Endometrial microvascular endothelial cells (primary cell): ENCODE measurements around the gene ABHD16B. TPM values are rescaled to one million over a fixed set of nuclear protein-coding genes. Genes with fewer than 3 reads are reported as not detected.

Experiments
- in situ Hi-C: cut with HindIII; loops from 2 replicates; pipeline ENCODE4 v1.10.0; 2017; ENCODE audit warnings: low sequenced_read_pairs, low pct_unique_long_range_greater_than_20kb; ENCODE audit errors: inconsistent ontology term
- total RNA-seq: library from RNA; depleted of rRNA; stranded (reverse); fragments of >200 nt; gene quantifications from one replicate; pipeline ENCODE4 v1.2.3, GENCODE V29; 2015; ENCODE audit errors: inconsistent ontology term

Gene ABHD16B
- total RNA-seq = not detected

GRCh38 chr20:63861365-63861934, at the start of gene ABHD16B:
Gene ABHD16B, plus strand, starts transcription at chr20:63861498. Its CDS starts 43 bp downstream, at chr20:63861541.
- in situ Hi-C loops = no loop called here

- in situ Hi-C loops = no loop called here
Measured at GRCh38 chr20:63814891-63815614, 46.2 kb upstream of the ABHD16B start.

DNA sequence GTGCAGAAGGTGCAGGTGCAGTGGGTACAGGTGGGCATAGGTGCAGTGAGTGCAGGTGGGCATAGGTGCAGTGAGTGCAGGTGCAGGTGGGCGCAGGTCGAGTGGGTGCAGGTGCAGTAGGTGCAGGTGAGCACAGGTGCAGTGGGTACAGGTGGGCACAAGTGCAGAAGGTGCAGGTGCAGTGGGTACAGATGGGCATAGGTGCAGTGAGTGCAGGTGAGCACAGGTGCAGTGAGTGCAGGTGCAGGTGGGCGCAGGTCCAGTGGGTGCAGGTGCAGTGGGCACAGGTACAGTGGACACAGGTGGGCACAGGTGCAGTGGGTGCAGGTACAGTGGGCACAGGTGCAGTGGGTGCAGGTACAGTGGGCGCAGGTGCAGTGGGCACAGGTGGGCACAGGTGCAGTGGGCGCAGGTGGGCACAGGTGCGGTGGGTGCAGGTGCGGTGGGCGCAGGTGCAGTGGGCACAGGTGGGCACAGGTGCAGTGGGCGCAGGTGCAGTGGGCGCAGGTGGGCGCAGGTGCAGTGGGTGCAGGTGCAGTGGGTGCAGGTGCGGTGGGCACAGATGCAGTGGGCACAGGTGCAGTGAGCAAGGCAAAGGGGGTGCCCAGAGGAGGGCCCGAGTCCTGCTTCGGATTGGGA, 45.6 kb upstream of the ABHD16B start:
- in situ Hi-C loops = no loop called here

- in situ Hi-C loops = no loop called here
Measured at GRCh38 chr20:63819224-63819921, 41.9 kb upstream of the ABHD16B start.

GRCh38 chr20:63821811-63822210, 39.5 kb upstream of the ABHD16B start:
- in situ Hi-C loops = no loop called here

DNA sequence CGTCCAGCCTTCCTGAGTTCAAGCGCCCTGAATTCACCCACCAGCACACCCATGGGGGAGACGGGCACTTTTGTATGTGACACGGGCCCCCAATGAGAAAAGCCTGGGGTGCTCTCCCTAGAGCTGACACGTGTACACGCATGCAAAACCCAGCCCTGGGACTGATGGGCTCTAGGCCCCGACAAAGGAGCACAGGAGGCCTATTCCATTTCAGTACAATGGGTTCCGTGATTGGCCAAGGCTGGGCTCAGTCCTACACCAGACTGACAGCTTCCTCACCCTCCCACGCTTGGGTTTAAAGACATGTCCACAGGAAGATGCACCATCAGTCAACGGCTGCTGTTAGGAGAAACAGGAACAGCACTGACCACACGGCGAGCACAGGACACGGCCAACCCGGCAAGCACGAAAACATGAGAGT, 39.0 kb upstream of the ABHD16B start:
- in situ Hi-C loops = no loop called here

DNA sequence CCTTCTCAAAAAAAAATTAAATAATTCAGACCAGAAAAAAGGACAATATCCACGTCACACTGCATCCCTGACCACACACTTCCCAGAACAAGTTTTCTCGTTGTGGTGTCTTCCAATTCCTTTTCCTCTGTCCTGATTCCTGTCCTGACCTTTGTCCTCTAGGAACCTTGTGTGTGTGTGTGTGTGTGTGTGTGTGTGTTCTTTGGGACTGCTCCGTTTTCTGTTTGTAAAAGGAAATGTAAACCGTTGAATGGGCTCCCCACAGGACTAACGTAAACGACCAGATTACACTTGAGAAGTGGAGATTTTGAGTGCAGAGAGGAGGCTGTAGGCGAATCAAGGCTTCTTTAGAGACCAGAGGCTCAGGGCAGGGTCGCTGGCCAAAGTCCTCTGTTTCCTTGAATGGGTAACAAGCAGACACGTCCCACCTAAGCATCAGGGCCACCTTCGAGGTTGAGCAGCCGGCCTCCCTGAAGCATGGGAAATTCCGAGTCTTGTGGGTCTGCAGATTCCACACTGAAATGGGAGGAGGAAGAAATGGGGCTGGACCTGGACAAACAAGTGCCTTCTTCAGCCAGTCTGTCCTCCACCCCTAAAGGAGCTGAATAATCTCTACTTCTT, 37.5 kb upstream of the ABHD16B start:
- in situ Hi-C loops = no loop called here

GRCh38 chr20:63825331-63826118, 35.8 kb upstream of the ABHD16B start:
- in situ Hi-C loops = no loop called here

- in situ Hi-C loops = no loop called here
Measured at GRCh38 chr20:63826753-63827152, 34.5 kb upstream of the ABHD16B start.

DNA sequence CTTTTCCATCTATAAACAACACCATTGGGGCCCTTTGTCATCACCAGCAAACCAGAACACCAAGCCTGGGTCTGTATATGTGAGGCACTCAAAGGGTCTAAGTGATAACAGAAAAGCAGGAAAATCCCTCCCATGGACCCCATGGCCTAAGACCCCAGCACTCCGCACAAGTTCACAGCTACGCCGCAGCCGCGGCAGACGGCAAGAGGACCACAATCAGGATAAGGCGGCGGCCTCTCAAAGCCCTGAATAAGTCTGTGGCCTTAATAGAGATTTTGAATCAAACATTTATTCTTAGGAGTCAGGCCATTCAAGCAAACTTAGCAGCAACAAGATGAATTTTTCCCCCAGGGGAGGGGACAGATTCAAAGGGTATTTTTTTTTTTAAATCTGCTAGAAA, 33.2 kb upstream of the ABHD16B start:
- in situ Hi-C loops = no loop called here

DNA sequence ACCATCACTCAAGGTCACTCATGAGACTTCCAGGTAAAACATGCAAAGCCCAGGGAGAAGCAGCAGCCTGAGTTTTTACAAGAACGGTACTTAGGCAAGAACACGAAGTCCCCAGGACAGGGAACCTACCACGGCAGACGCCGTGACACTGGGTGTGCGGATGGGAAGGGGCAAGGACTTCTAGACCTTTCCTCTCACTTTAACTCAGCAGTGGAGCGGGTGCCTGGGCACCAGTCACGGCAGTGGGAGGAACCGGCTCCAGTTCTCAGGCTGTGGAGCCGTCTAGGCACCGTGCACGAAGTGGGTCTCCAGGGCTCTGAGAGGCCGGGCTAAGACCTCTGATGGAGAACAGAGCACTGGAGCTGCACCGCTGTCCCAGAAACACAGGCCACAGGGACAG, 32.8 kb upstream of the ABHD16B start:
- in situ Hi-C loops = no loop called here

- in situ Hi-C loops = no loop called here
Measured at GRCh38 chr20:63828951-63829350, 32.3 kb upstream of the ABHD16B start.

- in situ Hi-C loops = no loop called here
Measured at GRCh38 chr20:63829603-63829944, 31.7 kb upstream of the ABHD16B start.

GRCh38 chr20:63829945-63830835, 31.1 kb upstream of the ABHD16B start:
- in situ Hi-C loops = no loop called here

DNA sequence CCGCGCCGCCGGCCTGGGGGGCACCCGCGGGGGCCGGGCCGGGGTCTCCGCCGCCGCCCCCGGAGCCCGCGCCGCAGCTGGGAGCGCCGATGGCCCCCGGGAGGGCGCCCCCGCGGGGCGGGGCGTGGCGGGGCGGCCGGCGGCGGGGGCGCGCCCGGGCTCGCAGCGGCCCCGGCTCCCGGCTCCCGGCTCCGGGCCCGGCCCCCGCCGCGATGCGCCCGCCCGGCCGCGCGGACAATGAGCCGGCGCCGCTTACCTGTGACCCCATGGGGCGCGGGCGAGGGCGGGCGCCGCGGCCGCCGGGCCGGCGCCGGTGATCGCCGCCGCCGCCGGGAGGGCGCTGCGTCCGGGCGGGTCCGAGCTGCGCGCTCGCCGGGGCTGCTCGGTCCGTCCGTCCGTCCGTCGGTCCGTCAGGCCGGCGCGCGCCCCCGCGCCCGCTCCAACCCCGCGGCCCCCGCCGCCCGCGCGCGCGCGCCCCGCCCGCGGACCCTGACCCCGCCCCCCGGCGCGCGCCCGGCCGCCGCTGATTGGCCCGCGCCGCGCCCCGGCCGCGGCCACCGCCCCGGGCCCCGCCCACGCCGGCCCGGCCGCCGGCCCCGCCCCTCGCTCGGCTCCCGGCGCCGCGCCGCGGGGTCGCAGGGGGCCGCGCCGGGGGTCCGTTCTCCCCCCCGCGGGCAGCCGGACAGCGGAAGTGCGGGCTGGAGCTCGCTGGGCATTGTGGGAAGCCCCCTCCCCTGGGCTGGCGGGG, 30.3 kb upstream of the ABHD16B start, which contains the start of gene ZBTB46:
TSS of gene ZBTB46 (minus strand) at position 424 of the 748 bp plus-strand sequence. CDS start 40,507 bp downstream, outside the sequence.
- in situ Hi-C loops = no loop called here

GRCh38 chr20:63831646-63831992, 29.7 kb upstream of the ABHD16B start:
- in situ Hi-C loops = no loop called here
